GM19438 (cell line): ENCODE data around the gene SMAD6.

Experiments used
- ATAC-seq: cut with Tn5 transposase; IDR thresholded peaks from one replicate; pipeline ENCODE4 v1.9.1; 2021; ENCODE audit warnings: low read depth; ENCODE audit not compliant: unreplicated experiment

The SMAD6 gene

DNA sequence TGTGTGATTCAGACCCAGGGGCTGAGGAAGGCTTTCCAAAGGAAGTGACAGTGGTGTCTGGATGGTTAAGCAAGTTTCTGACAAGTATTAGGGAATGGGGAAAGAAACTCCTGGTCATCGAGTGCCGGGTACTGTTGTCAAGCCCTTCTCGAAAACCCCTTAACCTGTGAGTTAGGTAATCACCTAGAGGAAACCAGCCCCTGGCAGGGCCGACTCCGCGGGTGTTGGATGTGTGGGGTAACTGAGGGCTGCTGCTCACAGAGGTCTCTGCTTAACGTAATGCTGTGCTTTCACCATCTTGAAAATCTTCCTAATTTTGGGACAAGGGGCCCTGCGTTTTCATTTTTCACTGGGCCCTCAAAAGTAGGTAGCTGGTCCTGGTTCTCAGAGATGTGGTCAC, 67.0 kb downstream of the SMAD6 start:
- no peak for ATAC-seq

DNA sequence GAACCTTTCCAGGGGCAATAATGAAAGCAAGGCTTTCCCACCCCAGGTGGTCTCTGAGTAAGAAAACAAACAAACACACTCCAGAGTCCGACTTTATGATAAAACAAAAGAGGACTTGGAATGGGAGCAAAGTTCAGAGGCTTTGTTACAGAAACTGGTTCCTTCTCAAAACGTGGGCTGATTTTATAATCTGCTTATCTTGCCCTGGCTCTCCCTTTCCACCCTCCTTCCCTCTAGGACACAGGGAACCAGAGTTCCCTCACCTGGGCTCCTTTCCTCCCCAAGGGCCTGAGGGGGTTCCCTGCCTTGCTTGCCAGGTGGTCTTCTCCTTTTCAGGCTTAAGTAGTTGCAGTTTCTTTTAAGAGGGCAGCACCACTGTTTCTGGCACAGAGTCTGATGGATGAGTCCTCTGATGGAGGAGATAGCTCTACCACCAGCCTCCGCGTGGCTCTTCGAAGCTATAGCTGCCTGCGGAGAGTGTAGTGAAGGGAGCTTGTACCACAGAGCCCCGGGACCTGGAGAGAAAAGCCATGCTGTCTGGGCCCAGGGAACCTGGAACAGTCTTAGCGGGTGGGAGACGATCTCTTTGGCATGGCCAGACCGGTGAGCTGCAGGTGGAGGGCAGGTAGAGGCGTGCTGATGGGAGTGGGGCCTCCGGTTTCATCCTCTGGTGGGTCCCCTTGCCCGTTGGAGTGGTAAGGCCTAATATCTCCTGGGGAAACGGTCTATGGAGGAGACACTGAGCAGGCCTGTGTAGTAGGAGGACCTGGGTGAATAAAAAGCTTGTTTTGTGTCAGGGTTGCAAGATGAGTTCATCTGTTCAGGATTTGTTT, 68.7 kb downstream of the SMAD6 start:
- ATAC-seq, result no peak

DNA sequence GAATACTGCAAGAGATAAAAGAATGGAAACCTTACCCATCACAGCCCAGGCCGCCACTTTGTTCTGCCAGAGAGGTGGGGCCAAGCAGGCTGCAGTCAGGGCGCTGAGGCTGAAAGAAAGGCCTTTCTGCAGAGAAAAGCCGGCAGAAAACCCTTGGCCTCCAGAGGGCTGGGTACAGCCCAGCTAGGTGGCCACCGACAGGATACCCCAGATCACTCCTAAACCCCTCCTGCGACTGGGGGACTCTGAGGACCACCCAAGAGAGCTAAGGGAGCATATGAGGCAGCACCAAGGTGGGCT, 69.3 kb downstream of the SMAD6 start:
- ATAC-seq, result no peak

DNA sequence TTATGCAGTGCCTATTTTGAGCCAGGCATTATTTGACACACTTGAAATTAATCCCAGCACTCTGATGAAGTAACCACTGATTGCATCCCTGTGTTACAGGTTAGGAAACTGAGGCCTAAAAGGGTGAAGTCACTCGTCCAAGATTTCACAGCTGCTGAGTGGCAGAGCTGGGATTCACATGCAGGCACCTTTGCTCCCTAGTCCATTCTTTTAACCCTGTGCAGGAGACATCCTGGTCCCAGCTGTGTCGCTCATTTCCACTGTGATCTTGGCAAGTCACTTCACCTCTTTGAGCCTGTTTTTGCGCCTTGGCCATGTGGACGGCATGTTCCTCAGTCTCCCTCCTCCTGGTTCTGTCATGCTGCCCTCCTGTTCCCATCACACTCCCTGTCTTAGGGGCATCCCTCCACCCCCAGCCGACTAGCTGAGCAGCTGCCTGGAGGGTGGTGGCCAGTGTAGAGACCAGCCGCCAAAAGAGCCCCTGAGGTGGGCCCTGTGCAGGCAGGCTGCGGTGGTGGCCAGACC, 70.6 kb downstream of the SMAD6 start:
- no peak for ATAC-seq

DNA sequence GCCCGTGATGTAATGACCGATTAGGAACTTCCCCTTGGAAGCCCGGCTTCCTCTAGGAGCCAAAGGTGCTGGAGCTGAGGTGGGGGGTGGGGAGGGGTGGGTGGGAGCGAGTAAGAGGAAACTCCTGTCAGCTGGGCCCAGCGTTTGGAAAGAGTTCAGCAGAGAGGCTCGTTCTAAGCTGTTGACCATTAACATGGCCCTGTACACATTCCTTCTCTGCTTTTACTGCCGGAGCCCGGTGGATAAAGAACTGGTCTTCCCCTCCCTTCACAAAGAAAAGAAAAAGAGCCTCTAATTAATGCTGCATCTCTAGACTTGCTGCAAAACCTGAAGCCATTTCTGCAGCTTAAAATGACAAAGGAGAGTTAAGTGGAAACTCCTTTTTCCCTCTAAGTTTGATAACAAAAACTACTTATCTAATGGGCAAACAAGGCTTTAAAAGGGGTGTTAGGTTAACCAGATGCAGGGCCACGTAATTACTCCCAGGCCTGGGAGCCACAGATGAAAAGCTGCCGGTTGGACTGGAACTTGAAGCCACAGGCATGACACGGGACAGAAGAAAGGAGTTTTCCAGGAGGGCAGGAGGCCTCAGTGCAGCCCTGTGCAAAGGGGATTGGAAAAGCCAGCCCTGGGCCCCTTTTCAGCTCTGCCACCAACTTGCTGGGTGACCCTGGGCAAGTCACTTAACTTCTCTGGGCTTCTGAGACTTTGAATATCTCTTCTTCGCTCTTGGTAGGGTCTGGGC, 71.3 kb downstream of the SMAD6 start:
- no peak for ATAC-seq

DNA sequence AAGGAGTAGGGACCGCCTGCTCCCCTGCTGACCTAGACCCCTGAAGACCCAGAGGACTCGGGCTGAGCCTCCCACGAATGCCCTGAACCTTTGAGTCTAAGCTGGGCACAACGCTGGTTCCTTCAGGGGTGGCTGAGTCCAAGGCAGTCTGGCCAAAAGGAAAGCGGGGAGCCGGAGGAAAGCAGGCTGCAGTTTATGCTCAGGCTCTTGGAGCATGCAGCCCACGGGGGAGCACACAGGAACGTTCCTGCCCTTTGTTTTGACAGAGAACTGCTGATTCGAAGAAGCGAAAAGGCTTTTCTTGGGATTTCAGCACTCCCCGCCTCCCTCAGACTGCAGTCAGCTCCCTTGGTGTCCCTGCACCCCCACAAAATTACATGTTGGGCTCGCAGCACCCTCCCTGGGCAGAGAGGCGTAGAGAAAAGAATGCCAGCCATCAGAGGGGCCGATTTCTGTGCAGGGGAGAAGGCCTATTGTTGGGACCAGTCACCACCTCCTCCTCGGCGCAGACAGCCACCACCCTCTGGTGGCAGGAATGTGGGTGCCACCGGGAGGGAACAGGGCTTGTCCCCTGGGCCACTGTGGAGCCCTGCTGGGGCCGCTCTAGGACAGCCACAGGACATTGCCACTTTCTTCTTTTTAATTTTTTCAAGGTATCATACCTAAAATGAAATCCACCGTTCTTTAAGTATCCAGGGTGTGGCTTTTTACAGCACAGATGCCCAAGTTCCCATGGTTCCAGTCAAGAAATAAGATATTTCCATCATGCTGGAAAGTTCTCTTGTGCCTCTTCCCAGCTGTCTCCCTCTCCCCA, 72.2 kb downstream of the SMAD6 start:
- no peak for ATAC-seq

DNA sequence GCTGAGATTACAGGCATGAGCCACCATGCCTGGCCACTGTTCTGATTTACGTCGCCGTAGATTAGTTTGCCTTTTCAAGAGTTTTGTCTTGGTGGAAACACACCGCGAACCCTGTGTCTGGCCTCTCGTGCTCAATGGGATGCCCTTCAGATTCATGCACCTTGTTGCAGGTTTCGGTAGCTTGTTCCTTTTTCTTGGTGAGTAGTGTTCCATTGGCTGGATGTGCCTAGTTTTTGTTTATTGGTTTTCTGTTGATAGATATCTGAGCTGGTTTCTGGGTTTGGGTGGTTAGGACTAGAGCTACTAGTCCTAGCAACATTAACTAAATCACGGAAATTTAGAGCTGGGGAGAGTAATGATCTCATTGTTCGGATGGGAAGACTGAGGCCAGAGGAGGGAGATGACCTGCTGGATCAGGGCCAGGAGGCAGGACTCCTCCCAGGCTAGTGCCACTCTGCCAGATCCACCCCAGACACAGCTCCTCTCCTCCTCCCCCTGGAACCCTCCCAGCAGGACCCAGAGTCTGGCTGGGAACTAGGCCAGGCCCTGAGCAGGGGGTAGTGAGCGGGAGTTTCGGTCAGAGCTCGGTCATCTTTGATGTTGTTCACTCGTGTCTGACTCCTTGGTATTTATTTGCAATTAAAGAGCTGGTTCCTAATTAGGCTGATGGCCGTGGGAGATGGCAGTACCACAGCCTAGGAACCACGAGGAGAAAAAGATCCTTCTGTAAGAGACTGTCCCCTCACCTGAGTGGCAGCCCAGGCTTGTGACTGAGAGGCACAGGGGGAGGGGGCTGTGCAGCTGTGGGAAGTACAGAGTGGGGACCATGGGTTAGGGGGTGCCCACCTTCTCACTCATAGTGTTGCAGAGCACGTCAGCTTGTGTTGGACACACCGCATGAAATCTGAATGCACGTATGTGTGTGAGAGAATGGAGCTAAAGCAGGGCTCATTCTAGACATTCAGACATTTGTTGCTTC, 73.4 kb downstream of the SMAD6 start:
- ATAC-seq, result no peak

DNA sequence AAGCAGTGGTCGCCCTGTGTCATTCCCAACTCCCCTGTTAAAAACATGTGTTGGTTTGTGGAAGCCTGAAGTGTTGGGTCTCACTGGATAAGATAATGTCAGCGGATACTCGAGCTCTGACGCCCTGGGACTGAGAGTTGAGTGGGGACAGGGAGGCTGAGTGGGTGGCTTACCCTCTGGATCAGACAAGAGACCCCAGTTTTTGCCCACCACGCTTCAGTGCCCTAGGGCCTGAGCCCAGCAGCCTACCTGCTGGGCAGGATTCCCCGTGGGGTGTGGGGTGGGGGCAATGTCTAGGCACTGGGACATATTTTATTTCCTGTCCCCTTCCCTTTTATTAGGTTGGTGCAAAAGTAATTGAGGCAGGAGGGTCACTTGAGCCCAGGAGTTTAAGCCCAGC, 75.0 kb downstream of the SMAD6 start:
- ATAC-seq, result no peak

DNA sequence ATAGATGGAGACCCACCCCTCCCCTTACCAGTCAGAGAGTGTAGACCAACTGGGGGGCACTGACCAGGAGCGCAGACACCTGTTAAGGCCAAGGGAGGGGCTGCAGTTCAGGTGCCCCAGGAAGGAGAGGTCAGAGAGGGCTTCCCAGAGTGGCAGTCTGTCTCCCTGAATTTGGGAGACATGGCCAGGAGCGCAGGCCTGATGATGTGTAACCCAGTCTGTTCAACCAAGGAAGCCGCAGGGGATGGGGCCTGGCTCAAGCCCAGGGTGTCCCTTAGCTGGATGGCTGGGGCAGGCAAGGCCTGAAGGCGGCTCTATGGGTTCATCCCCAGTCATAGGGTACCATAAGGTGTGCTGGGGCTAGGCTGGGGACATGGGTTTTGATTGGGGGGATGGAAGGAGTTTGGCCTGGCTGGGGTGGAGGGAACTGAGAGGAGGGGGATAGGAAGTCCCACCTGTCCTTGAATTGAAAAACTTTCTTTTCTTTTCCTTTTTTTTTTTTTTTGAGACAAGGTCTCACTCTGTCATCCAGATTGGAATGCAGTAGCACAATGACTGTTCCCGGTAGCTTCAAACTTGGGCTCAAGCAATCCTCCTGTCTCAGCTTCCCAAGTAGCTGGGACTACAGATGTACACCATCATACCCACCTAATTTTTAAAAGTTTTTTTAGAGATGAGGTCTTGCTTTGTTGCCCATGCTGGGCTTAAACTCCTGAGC, 75.7 kb downstream of the SMAD6 start:
- no peak for ATAC-seq

DNA sequence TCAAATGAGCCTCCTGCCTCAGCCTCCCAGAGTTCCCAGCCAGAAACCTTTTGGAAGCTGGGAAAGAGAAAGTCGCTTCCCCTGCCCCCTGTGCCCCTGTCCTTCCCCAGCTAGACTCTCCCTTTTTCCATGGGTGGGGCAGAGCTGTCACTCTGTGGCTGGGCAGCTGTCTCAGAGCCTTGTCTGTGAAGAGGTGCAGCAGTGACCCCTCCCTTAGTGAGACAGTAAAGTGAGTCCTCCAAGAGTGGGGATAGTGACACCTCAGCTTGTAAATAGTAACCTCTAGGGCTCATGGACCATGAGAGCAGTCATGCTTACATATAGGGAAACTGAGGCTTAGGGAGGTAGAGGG, 76.3 kb downstream of the SMAD6 start:
- no peak for ATAC-seq

DNA sequence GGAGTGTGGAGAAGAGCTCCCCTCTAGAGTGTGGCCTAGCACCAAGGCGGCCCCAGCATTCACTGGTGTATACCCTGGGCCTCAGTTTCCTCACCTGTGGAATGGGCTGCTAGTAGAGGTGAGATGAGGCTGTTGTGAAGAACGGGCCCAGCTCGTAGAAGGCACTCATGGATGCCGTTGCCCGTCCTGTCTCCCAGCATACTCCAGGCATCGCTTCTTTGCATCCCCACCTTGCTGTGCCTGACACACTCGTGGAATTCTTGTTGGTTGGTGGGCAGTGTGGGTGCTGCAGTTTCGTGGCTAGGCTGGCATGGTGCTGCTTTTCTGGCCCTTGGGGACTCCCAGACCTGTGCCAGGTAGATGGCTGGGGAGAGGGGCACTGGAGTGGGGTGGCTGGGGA, 76.7 kb downstream of the SMAD6 start:
- ATAC-seq, result no peak

DNA sequence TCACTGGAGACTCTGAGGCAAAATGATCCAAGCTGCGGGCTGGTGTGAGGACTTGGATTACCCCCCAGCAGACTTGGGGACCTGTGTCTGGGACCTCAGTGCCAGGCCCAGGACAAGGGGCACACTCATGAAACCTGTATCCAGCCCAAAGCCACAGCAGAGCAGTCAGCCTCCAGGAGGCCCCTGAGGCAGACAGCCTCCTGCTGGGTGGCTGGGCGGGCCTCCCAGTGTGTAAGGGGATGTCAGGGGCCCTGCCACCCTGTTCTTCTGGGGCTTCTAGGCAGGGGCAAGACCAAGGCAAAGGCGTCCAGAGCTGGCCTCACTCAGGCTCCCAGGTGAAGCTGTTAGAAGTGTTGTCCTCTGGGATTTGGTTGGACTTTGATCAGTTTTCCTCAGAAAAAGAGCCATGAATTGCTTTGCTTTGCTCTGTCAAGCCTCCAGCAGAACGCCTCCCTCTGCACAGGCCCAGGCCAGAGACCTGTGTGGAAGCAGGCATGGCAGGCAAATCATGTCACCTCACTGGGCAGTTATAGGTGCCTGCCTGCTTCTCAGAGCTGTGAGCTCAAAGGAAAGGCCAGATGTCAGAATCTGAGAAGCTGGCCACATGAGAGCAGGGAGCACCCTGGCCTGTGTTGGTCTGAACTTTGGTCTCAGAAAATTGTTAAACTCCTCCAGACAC, 77.4 kb downstream of the SMAD6 start:
- no peak for ATAC-seq

DNA sequence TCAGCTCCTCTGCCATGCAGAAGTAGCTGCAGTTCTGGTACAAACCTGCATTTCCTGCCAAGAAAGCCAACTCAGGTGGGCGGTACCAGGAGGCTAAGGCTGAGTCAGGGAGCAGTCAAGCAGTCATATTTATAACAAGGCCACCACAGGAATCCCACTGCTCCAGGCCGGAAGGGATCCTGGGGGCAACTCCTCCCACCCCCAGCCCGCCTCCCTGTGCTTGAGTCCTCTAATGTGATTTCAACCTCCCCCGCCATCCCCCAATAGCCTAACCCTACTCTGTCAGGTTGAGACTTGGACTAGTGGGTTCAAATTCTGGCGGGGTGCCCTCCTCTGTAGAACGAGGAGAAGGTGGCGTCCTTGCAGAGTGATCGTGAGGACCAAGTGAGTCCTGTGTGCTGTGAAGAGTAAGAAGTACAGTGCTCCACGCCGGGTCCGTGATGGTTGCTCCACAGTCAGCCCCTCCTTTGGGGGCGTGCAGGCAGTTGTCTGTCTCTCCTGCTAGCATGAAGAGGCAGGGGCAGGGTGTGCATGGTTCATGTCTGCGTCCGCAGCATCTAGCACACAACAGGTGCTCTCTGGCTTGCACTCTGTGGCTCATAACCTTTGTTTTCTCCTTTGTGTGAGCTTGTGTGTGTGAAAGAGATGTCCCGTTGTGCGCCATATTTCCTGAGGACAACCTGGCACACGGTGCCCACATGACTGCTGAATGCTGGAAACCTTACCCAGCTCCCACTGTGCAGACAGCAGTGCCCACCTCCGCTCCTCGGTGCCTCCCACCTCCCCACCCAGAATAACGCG, 78.3 kb downstream of the SMAD6 start:
- no peak for ATAC-seq

DNA sequence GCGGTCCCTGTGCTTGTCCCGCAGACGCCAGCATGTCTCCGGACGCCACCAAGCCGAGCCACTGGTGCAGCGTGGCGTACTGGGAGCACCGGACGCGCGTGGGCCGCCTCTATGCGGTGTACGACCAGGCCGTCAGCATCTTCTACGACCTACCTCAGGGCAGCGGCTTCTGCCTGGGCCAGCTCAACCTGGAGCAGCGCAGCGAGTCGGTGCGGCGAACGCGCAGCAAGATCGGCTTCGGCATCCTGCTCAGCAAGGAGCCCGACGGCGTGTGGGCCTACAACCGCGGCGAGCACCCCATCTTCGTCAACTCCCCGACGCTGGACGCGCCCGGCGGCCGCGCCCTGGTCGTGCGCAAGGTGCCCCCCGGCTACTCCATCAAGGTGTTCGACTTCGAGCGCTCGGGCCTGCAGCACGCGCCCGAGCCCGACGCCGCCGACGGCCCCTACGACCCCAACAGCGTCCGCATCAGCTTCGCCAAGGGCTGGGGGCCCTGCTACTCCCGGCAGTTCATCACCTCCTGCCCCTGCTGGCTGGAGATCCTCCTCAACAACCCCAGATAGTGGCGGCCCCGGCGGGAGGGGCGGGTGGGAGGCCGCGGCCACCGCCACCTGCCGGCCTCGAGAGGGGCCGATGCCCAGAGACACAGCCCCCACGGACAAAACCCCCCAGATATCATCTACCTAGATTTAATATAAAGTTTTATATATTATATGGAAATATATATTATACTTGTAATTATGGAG, 79.1 kb downstream of the SMAD6 start:
- ATAC-seq, result no peak

DNA sequence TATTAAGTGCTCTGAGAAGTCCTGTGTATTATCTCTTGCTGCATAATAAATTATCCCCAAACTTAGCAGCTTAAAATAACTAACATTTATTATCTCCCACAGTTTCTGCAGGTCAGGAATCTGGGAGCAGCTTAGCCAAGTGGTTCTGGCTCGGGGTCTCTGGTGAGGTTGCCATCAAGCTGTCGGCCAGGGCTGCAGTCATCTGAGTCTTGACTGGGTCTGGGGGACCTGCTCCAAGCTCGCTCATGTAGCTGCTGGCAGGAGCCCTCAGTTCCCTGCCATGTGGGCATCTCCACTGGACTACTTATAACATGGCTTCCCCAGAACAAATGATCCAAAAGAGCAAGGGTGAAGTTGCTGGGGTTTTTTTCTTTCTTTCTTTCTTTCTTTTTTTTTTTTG, 80.7 kb downstream of the SMAD6 start:
- ATAC-seq, result no peak

DNA sequence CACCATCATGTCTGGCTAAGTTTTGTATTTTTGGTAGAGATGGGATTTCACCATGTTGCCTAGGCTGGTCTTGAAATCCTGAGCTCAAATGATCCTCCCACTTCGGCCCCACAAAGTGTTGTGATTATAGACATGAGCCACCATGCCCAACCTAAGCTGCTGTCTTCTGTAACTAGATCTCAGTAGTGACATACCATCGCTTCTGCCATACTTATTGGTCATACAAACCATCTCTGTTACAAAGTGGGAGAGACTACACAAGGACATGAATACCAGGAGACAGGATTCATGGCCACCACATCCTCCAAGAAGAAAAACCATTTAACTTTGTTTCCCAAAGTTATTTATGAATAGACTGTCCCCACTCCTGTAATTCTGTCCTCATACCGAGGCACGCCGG, 81.3 kb downstream of the SMAD6 start:
- no peak for ATAC-seq

DNA sequence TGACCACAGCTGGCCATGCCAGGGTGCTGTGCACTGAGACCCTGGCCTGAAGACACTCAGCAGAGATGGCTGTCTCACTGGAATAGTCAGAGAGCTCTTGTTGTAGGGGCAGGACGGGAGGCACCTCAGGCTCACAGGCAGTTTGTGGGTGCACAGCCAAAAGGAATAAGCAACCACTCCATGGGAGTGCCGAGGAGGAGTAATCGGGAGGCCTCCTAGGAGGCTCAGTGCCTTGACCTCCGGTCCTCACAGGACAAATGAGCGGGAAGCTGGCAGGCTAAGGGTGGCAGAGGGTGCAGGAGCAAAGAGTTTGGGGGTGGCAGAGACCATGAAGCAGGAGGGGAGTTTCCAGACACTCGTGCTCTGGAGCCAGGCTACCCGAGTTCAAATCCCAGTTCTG, 81.7 kb downstream of the SMAD6 start:
- no peak for ATAC-seq

DNA sequence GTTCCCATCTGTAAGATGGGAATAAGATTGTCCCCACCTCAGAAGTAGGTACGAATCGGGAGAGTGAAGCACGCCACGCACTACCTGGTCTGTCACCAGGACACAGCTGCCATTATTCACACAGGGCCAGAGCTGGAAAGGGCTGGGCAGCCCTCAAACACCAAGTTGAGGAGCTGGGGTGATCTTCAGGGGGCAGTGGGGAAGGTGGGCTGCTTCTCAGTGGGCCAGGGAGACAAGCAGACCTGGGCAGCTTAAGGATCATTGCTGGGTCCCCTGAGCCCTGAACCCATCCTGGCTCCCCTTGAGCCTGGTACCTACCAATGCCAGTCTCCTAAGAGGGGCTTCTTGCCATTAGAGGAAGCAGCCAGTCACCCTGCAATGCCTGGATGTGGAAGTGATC, 82.1 kb downstream of the SMAD6 start:
- ATAC-seq, result no peak
